Stimulated activated CD8-positive, alpha-beta memory T cell treated with anti-CD3 and anti-CD28 coated beads, Interleukin-7, amount 100 ng/mL, for 24 hours (primary cell): ENCODE data around the gene HEXD.
"Not testable (repeated sequence)": the region's sequence is repeated elsewhere in the genome, so short reads cannot be mapped to it uniquely, and the experiment has no call there.

ENCODE experiments used
- DNase-seq: peaks from one replicate; pipeline ENCODE4 v3.0.0-alpha.2; 2020; ENCODE audit warnings: low read depth

Gene HEXD

GRCh38 chr17:82440991-82441627 is 23.0 kb downstream of the HEXD start:
- no peak for DNase-seq

- no peak for DNase-seq
These were observed 23.7 kb downstream of the HEXD start for GRCh38 chr17:82441691-82442487.

- no peak for DNase-seq
These were observed 24.7 kb downstream of the HEXD start for GRCh38 chr17:82442643-82443464.

- DNase-seq, result no peak
These were observed 25.5 kb downstream of the HEXD start for GRCh38 chr17:82443465-82444283.

GRCh38 chr17:82444284-82444893 is 26.2 kb downstream of the HEXD start:
- no peak for DNase-seq

GRCh38 chr17:82444941-82445521 is 26.9 kb downstream of the HEXD start:
- DNase-seq, result no peak

GRCh38 chr17:82445542-82445941 is 27.4 kb downstream of the HEXD start:
- no peak for DNase-seq

- no peak for DNase-seq
These were observed 28.0 kb downstream of the HEXD start for GRCh38 chr17:82446124-82446523.

- no peak for DNase-seq
These were observed 28.5 kb downstream of the HEXD start for GRCh38 chr17:82446649-82447048.

GRCh38 chr17:82447876-82448275 is 29.7 kb downstream of the HEXD start:
- no peak for DNase-seq

- peak; percentile 27 for DNase-seq
These were observed 31.2 kb downstream of the HEXD start for GRCh38 chr17:82449131-82449882.

GRCh38 chr17:82449883-82450356 is 31.8 kb downstream of the HEXD start:
- no peak for DNase-seq

- DNase-seq, result peak; percentile 84
These were observed 32.4 kb downstream of the HEXD start, which contains the start of gene CYBC1 for GRCh38 chr17:82450357-82451106. Gene CYBC1 (minus strand): TSS chr17:82450752. CDS start chr17:82449254, 1,498 bp downstream.

- DNase-seq, result no peak
These were observed 34.0 kb downstream of the HEXD start for GRCh38 chr17:82452162-82452561.

GRCh38 chr17:82453151-82453550 is 35.0 kb downstream of the HEXD start:
- not testable (repeated sequence) for DNase-seq

GRCh38 chr17:82453706-82454105 is 35.6 kb downstream of the HEXD start:
- DNase-seq, result not testable (repeated sequence)

GRCh38 chr17:82457073-82457928 is 39.2 kb downstream of the HEXD start:
- no peak for DNase-seq

GRCh38 chr17:82457929-82458178 is 39.7 kb downstream of the HEXD start:
- no peak for DNase-seq
